Calu3 (cell line): ENCODE results near the gene C8G. TPM values are rescaled to one million over a fixed set of nuclear protein-coding genes. Genes with fewer than 3 reads are reported as not detected.

Experiments
- BruUV-seq: library from RNA; stranded (reverse); fragments of 400-500 nt; replicated peaks from 2 replicates; lab custom pipeline; 2021; lab: Mats Ljungman, UMichigan
- CTCF ChIA-PET: fragments of 300-600 bp; sonication (Branson Sonifier 250); formaldehyde crosslinking; loops from one replicate; lab custom pipeline; 2022; ENCODE audit warnings: antibody characterized with exemption; lab: Charles Lee
- DNase-seq: peaks from one replicate; pipeline ENCODE4 v3.0.0; 2022
- H3K27ac Mint-ChIP-seq: one replicate; pipeline ENCODE4 v1.8.0; 2022; ENCODE audit warnings: mixed read lengths; ENCODE audit not compliant: unreplicated experiment
- H3K27me3 Mint-ChIP-seq: one replicate; pipeline ENCODE4 v1.8.0; 2022; ENCODE audit warnings: mixed read lengths; ENCODE audit not compliant: unreplicated experiment
- H3K36me3 Mint-ChIP-seq: one replicate; pipeline ENCODE4 v1.8.0; 2022; ENCODE audit warnings: mild to moderate bottlenecking, moderate library complexity, mixed read lengths; ENCODE audit not compliant: insufficient read depth, unreplicated experiment
- H3K4me1 Mint-ChIP-seq: one replicate; pipeline ENCODE4 v1.8.0; 2022; ENCODE audit warnings: mild to moderate bottlenecking, low read depth, mixed read lengths; ENCODE audit not compliant: unreplicated experiment
- H3K4me3 Mint-ChIP-seq: one replicate; pipeline ENCODE4 v1.8.0; 2022; ENCODE audit warnings: mild to moderate bottlenecking, low read depth, moderate library complexity, mixed read lengths; ENCODE audit not compliant: unreplicated experiment
- H3K9me3 Mint-ChIP-seq: one replicate; pipeline ENCODE4 v1.8.0; 2022; ENCODE audit warnings: low read depth, mixed read lengths; ENCODE audit not compliant: unreplicated experiment
- CTCF ChIP-seq: fragments of 200-600 bp; IDR thresholded peaks from one replicate; pipeline ENCODE4 v1.8.0; 2022; ENCODE audit warnings: antibody characterized with exemption; ENCODE audit not compliant: unreplicated experiment
- intact Hi-C: fragments of 100-400 bp; cut with micrococcal nuclease; formaldehyde crosslinking; loops from one replicate; pipeline ENCODE4 v1.10.0; 2022; ENCODE audit not compliant: unreplicated experiment
- total RNA-seq: library from RNA; stranded (reverse); gene quantifications from 2 replicates; pipeline ENCODE4 v1.2.3, GENCODE V29; 2022

The C8G gene
- total RNA-seq, 1 experiment from 2014 or later = 3.9 TPM

GRCh38 chr9:136942881-136943230 is 2.2 kb upstream of the C8G start:
- Mint-ChIP-seq H3K4me3 (peak overlapping the region; percentile 63), H3K27me3 (no peaks in the 10 kb centered on the region), H3K9me3 (no peaks in the 10 kb centered on the region), H3K4me1 (peaks cover 15% of the 10 kb centered on the region), H3K36me3 (peaks cover 78% of the 10 kb centered on the region), H3K27ac (no peak overlapping the region)
- DNase-seq = no peak
- no TSS peak for BruUV-seq
- no peak for TF ChIP-seq CTCF
- CTCF ChIA-PET = no interaction called here
- intact Hi-C loops = no loop called here

GRCh38 chr9:136943291-136944211 is 1.5 kb upstream of the C8G start:
- DNase-seq = peak; percentile 46
- BruUV-seq = no TSS peak

GRCh38 chr9:136944212-136944518 is 878 bp upstream of the C8G start:
- peaks cover 69% of the 10 kb centered on the region for H3K36me3 Mint-ChIP-seq
- intact Hi-C loops = no loop called here
- peak; percentile 55 for DNase-seq
- peak overlapping the region; percentile 30 for H3K27ac Mint-ChIP-seq
- CTCF ChIA-PET = interaction anchor here (0.6 to 1.0 kb wide), 2 partner anchors 85 to 151 kb away, joined by 3 to 4 read pairs; no protein-coding TSS in a partner anchor
- H3K4me1 Mint-ChIP-seq = peaks cover 13% of the 10 kb centered on the region
- H3K27me3 Mint-ChIP-seq = no peaks in the 10 kb centered on the region
- H3K9me3 Mint-ChIP-seq = no peaks in the 10 kb centered on the region
- TF ChIP-seq CTCF = no peak
- peak overlapping the region; percentile 63 for H3K4me3 Mint-ChIP-seq
- BruUV-seq = no TSS peak

More at GRCh38 chr9:136943291-136944211, 1.5 kb upstream of the C8G start:
- Mint-ChIP-seq H3K27me3 (no peaks in the 10 kb centered on the region), H3K4me1 (peaks cover 15% of the 10 kb centered on the region), H3K36me3 (peaks cover 75% of the 10 kb centered on the region), H3K27ac (peak overlapping the region; percentile 30), H3K9me3 (no peaks in the 10 kb centered on the region), H3K4me3 (peak overlapping the region; percentile 63)
- intact Hi-C loops = no loop called here
- no peak for TF ChIP-seq CTCF
- CTCF ChIA-PET = interaction anchor here (1.0 kb wide), 1 partner anchor 86 kb away, joined by 4 read pairs; no protein-coding TSS in a partner anchor

- CTCF ChIA-PET = no interaction called here
- H3K4me1 Mint-ChIP-seq = peaks cover 8% of the 10 kb centered on the region
- no peak for TF ChIP-seq CTCF
- no peaks in the 10 kb centered on the region for H3K27me3 Mint-ChIP-seq
- peak overlapping the region; percentile 42 for H3K27ac Mint-ChIP-seq
- peaks cover 72% of the 10 kb centered on the region for H3K36me3 Mint-ChIP-seq
- BruUV-seq = no TSS peak
- no peak for DNase-seq
- intact Hi-C loops = no loop called here
- no peaks in the 10 kb centered on the region for H3K9me3 Mint-ChIP-seq
- no peak overlapping the region for H3K4me3 Mint-ChIP-seq
Observed at GRCh38 chr9:136945333-136946227, 537 bp downstream of the C8G start.
